Activated CD4-positive, alpha-beta T cell treated with anti-CD3 and anti-CD28 coated beads, Interleukin-2, amount 10 ng/mL, durations not matched to agents 24 days and 14 days (primary cell): ENCODE results near the gene C3orf20. TPM values are rescaled to one million over a fixed set of nuclear protein-coding genes. Genes with fewer than 3 reads are reported as not detected.

ENCODE experiments used
- DNase-seq: peaks from one replicate; pipeline ENCODE4 v3.0.0; 2022
- H3K27ac Mint-ChIP-seq: one replicate; pipeline ENCODE4 v1.8.0; 2022; ENCODE audit warnings: mild to moderate bottlenecking, mixed read lengths
- H3K27me3 Mint-ChIP-seq: one replicate; pipeline ENCODE4 v1.8.0; 2022; ENCODE audit warnings: mixed read lengths
- H3K36me3 Mint-ChIP-seq: one replicate; pipeline ENCODE4 v1.8.0; 2022; ENCODE audit warnings: low read depth, mild to moderate bottlenecking, mixed read lengths
- H3K4me1 Mint-ChIP-seq: one replicate; pipeline ENCODE4 v1.8.0; 2021; ENCODE audit warnings: mixed read lengths
- H3K4me3 Mint-ChIP-seq: one replicate; pipeline ENCODE4 v1.8.0; 2022; ENCODE audit warnings: mild to moderate bottlenecking, moderate library complexity, mixed read lengths
- H3K9me3 Mint-ChIP-seq: one replicate; pipeline ENCODE4 v1.8.0; 2021; ENCODE audit warnings: mixed read lengths
- intact Hi-C: fragments of 100-400 bp; cut with micrococcal nuclease; formaldehyde crosslinking; loops from one replicate; pipeline ENCODE4 v1.15.1; 2023
- total RNA-seq: library from RNA; stranded (reverse); gene quantifications from 2 replicates; pipeline ENCODE4 v1.2.3, GENCODE V29; 2022

C3orf20 gene
- total RNA-seq, 1 donor from 2014 or later = 0.28 TPM

DNA sequence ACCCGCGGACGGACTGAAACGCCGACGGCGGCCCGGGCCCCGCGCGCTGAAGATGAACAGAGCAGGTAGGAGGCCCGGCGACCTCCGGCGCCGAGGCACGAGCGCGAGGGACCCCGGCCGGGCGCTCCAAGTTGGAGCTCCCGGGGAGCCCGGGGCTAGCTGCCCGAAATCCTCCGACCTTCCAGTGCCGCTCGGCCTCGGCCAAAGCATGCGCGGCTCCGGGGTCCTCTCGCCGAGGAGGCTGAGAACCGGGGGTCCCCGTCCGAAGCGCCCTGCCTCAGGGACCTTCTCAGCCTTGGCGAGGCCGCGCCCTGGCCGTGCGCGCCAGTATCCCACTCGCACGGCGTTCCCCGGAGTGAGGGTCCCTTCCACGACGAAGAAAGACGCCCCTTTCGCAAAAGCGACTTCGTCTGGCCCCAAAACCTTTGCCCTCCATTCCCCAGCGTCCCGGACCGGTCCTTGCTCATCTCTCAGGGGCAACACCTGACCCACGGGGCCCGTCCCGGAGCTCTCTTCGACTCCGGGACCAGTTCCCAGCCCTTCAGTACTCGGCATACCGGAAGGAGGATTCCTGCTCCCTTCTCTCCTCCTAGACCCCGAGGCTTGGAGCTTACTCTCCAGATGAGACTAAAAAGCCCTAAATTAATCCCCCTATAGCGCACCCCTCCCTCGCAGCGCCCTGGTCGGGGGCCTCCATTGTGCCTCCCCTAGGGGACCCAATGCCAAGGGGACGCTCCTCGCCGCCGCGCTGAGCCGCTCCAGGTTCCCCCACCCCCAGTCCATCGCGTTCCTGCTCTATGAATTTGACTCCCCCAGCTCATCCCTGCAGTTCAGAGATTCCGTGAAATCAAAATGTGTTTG is 136.1 kb downstream of the C3orf20 start:
- intact Hi-C loops = loop anchor here (5.0 kb wide), 1 partner anchor 294 kb away; no protein-coding TSS in a partner anchor
- no peak overlapping the region for H3K27ac Mint-ChIP-seq
- peaks cover 71% of the 10 kb centered on the region for H3K27me3 Mint-ChIP-seq
- DNase-seq = no peak
- H3K36me3 Mint-ChIP-seq = no peaks in the 10 kb centered on the region
- H3K4me3 Mint-ChIP-seq = no peak overlapping the region
- H3K4me1 Mint-ChIP-seq = peaks cover 9% of the 10 kb centered on the region
- no peaks in the 10 kb centered on the region for H3K9me3 Mint-ChIP-seq

DNA sequence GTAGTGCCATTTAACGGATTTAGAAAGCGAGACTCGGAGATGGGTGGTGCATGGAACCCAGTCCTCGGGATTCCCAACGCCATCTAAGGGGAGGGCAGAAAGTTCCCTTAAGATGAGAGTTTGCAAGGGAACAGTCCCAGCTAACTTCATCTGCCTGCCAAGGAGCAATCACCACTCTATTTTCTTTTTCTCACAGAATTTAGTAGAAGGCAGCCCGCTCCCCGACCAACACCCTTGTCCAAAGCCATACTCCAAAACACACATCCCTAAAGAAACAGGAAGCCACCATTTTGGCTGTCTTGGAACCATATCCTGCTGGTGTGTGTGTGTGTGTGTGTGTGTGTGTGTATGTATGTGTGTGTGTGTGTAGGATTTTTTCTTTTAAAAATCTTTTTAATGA is 136.7 kb downstream of the C3orf20 start:
- Mint-ChIP-seq H3K4me1 (peaks cover 6% of the 10 kb centered on the region), H3K9me3 (no peaks in the 10 kb centered on the region), H3K36me3 (no peaks in the 10 kb centered on the region), H3K27me3 (peaks cover 73% of the 10 kb centered on the region), H3K27ac (no peak overlapping the region), H3K4me3 (no peak overlapping the region)
- no peak for DNase-seq
- intact Hi-C loops = loop anchor here (5.0 kb wide), 1 partner anchor 294 kb away; no protein-coding TSS in a partner anchor

DNA sequence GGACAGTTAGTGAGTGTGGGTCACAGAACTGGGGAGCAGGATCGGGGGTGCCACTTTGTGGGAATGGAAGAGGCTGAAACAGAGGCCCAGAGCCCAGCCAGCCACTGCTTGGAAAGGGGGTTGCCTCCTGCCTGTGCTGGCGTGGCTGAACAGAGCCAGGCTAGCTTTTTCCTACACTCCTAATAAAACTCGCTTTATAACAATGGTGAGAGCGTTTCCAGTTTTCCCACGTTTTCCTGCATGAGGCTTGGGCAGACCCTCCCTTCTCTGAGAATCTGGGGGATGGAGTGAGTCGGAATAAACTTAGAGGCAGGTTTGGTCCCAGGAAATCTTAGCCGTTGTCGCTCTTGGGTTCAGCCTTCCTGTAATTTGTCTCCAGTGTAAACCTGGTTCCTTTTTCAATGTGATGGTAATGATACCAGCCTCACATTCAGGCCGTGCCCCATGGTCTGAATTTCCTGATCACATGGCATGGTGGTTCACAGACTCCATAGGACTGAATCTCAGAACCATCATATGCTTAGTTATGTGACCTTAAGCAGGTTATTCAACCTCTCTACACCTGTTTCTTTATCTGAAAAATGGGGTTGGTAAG is 137.4 kb downstream of the C3orf20 start:
- no peak overlapping the region for H3K27ac Mint-ChIP-seq
- intact Hi-C loops = loop anchor here (5.0 kb wide), 1 partner anchor 295 kb away; no protein-coding TSS in a partner anchor
- peaks cover 3% of the 10 kb centered on the region for H3K4me1 Mint-ChIP-seq
- no peak for DNase-seq
- H3K9me3 Mint-ChIP-seq = no peaks in the 10 kb centered on the region
- peaks cover 70% of the 10 kb centered on the region for H3K27me3 Mint-ChIP-seq
- no peak overlapping the region for H3K4me3 Mint-ChIP-seq
- H3K36me3 Mint-ChIP-seq = no peaks in the 10 kb centered on the region

DNA sequence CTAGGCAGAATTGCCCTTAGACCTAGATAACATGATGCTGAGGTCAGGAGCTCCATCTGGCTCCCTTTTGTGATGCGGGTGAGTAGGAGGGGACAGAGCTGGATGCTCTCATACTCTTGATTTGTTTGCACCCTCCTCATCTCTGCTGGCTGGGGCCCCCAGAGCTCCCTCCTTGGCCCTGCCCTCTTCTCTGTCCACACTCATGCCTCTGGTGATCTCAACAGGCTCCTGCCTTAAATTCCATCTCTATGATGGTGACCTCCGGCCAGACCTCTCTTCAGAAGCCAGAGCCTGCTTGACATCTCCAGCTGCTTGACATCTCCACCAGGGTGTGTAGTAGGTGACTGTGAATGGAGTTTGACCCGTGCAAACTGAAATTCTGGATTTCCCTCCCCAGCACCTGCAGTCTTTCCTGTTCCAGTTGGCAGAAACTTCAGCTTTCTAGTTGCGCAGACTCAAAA is 139.5 kb downstream of the C3orf20 start:
- intact Hi-C loops = loop anchor here (5.0 kb wide), 1 partner anchor 297 kb away; no protein-coding TSS in a partner anchor
- Mint-ChIP-seq H3K36me3 (no peaks in the 10 kb centered on the region), H3K9me3 (no peaks in the 10 kb centered on the region), H3K27me3 (peaks cover 51% of the 10 kb centered on the region), H3K4me3 (no peak overlapping the region), H3K4me1 (peaks cover 3% of the 10 kb centered on the region), H3K27ac (no peak overlapping the region)
- DNase-seq = no peak

DNA sequence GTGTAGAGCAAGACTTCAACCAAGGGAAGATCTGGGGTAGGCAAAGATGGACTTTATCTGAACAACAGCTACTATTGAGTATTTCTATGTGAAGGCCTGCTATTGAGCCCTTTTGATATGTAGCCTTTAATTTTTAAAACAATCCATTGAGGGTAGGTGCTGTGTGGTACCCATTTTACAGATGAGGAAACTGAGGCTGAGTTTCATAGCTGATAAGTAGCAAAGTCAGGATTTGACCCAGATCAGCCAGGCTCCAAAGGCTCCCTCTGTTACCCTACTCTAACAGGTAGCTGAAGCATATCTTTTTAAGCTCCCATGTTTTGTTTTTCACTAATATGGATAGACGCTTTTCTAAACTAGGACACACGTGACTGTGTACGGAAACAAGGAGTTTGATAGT is 141.4 kb downstream of the C3orf20 start:
- no peak overlapping the region for H3K27ac Mint-ChIP-seq
- no peak for DNase-seq
- H3K9me3 Mint-ChIP-seq = no peaks in the 10 kb centered on the region
- no peaks in the 10 kb centered on the region for H3K4me1 Mint-ChIP-seq
- no peak overlapping the region for H3K4me3 Mint-ChIP-seq
- H3K36me3 Mint-ChIP-seq = no peaks in the 10 kb centered on the region
- intact Hi-C loops = no loop called here
- peaks cover 39% of the 10 kb centered on the region for H3K27me3 Mint-ChIP-seq

DNA sequence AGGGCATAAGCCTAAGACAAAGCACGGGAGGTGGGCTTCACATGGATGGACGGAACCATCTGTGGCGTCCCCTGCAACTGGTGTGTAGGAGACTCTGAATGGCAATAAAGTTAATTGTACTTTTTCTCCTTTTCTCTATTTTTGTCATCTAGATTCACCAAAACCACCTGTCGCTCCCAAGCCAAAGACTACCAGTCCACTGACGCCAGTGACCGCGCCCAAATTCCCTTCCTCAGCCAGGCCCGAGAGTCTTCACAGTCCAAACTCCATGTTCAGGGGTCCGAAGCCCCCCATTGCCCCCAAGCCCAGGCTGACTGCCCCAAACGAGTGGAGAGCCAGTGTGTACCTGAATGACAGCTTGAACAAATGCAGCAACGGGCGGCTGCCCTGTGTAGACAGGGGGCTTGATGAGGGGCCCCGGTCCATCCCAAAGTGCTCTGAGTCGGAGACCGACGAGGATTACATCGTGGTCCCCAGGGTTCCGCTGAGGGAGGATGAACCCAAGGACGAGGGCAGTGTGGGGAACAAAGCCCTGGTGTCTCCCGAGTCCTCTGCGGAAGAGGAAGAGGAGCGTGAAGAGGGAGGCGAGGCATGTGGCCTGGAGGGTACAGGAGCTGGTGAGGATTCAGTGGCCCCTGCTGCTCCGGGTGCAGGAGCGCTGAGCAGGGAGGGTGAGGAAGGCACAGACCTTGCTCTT is 144.0 kb downstream of the C3orf20 start, which contains the start of gene FGD5:
Gene FGD5, plus strand, starts transcription at position 159 of the 697 bp plus-strand sequence. Its CDS starts 110 bp downstream, at position 269.
- Mint-ChIP-seq H3K4me1 (no peaks in the 10 kb centered on the region), H3K36me3 (no peaks in the 10 kb centered on the region), H3K9me3 (no peaks in the 10 kb centered on the region), H3K4me3 (no peak within 1 kb of the TSS), H3K27ac (no peak within 1 kb of the TSS), H3K27me3 (peaks cover 22% of the 10 kb centered on the region)
- intact Hi-C loops = no loop called here
- DNase-seq = no peak

DNA sequence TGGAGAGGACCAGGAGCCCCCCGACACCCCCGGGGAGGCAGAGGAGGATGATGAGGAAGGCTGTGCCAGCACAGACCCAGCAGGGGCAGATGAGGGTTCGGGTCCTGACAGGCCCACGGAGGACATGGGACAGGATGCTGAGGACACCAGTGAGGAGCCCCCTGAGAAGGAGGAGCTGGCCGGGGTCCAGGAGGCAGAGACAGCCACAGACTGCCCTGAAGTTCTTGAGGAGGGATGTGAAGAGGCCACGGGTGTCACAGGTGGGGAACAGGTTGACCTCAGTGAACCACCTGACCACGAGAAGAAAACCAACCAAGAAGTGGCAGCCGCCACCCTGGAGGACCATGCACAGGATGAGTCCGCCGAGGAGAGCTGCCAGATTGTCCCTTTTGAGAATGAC is 144.7 kb downstream of the C3orf20 start:
- H3K27me3 Mint-ChIP-seq = peaks cover 20% of the 10 kb centered on the region
- DNase-seq = no peak
- H3K36me3 Mint-ChIP-seq = no peaks in the 10 kb centered on the region
- no peaks in the 10 kb centered on the region for H3K4me1 Mint-ChIP-seq
- no peak overlapping the region for H3K27ac Mint-ChIP-seq
- no peaks in the 10 kb centered on the region for H3K9me3 Mint-ChIP-seq
- no peak overlapping the region for H3K4me3 Mint-ChIP-seq
- intact Hi-C loops = no loop called here

DNA sequence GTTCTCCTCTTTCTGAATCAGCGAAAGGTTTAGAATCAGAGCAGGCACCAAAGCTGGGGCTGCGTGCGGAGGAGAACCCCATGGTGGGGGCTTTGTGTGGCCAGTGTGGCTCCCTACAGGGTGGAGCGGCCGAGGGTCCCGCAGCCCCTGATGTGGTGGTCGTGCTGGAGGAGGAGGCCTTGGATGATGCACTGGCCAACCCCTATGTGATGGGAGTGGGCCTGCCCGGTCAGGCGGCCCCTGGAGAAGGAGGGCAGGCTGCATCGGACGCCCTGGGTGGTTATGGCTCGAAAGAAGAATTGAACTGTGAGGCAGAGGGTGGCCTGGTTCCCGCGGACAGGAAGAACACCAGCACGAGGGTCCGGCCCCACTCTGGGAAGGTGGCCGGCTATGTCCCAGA is 145.2 kb downstream of the C3orf20 start:
- H3K27me3 Mint-ChIP-seq = peaks cover 17% of the 10 kb centered on the region
- intact Hi-C loops = no loop called here
- H3K4me1 Mint-ChIP-seq = no peaks in the 10 kb centered on the region
- H3K36me3 Mint-ChIP-seq = no peaks in the 10 kb centered on the region
- H3K9me3 Mint-ChIP-seq = no peaks in the 10 kb centered on the region
- no peak overlapping the region for H3K27ac Mint-ChIP-seq
- H3K4me3 Mint-ChIP-seq = no peak overlapping the region
- DNase-seq = no peak

DNA sequence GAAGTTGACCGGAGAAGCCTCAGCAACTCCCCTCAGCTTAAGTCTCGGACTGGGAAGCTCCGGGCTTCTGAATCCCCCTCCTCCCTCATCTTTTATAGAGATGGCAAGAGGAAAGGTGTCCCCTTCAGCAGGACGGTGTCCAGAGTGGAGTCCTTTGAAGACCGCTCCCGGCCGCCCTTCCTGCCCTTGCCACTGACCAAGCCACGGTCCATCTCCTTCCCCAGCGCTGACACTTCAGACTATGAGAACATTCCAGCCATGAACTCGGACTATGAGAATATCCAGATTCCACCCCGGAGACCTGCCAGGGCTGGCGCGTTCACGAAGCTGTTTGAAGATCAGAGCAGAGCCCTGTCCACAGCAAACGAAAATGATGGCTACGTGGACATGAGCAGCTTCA is 146.2 kb downstream of the C3orf20 start:
- DNase-seq = no peak
- Mint-ChIP-seq H3K27ac (no peak overlapping the region), H3K4me3 (no peak overlapping the region), H3K4me1 (no peaks in the 10 kb centered on the region), H3K9me3 (no peaks in the 10 kb centered on the region), H3K36me3 (no peaks in the 10 kb centered on the region), H3K27me3 (peaks cover 16% of the 10 kb centered on the region)
- intact Hi-C loops = no loop called here

DNA sequence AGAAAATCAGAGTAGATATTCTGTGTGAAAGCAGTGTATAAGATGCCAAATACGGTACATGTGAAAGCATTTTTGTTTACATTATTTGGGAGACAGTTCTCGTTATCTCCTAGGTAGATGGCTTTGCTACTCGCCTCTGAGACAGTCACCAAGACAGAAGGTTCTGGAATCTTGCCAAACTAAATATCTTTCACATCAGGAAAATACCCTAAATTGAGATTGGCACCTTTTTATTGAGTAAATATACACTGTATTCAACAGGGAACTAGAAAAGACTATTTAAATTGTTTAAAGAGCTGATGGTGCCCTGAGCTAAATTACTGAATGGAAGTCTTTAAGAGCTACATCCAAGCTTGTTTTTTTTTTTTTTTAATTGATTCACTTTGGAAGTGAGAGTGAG is 147.2 kb downstream of the C3orf20 start:
- intact Hi-C loops = no loop called here
- DNase-seq = no peak
- no peaks in the 10 kb centered on the region for H3K36me3 Mint-ChIP-seq
- no peak overlapping the region for H3K27ac Mint-ChIP-seq
- H3K27me3 Mint-ChIP-seq = peaks cover 13% of the 10 kb centered on the region
- H3K4me1 Mint-ChIP-seq = no peaks in the 10 kb centered on the region
- no peak overlapping the region for H3K4me3 Mint-ChIP-seq
- H3K9me3 Mint-ChIP-seq = no peaks in the 10 kb centered on the region

Other genes starting within 250 kb of the C3orf20 start
- not detected in 2 replicates for gene GRIP2, start 134.8 kb upstream of the C3orf20 start, total RNA-seq
- 16.0 and 16.8 TPM in 2 replicates for gene CCDC174, start 23.4 kb upstream of the C3orf20 start, total RNA-seq
- gene FGD5, start 143.8 kb downstream of the C3orf20 start, total RNA-seq = 0.14 TPM in 1 of 2 replicates, not detected in the other